GM19023 (cell line): ENCODE results near the gene ADAMTS9.

Experiments used
- ATAC-seq: cut with Tn5 transposase; IDR thresholded peaks from one replicate; pipeline ENCODE4 v1.9.1; 2021; ENCODE audit warnings: mild to moderate bottlenecking, moderate library complexity; ENCODE audit not compliant: unreplicated experiment

ADAMTS9 gene, protein sequence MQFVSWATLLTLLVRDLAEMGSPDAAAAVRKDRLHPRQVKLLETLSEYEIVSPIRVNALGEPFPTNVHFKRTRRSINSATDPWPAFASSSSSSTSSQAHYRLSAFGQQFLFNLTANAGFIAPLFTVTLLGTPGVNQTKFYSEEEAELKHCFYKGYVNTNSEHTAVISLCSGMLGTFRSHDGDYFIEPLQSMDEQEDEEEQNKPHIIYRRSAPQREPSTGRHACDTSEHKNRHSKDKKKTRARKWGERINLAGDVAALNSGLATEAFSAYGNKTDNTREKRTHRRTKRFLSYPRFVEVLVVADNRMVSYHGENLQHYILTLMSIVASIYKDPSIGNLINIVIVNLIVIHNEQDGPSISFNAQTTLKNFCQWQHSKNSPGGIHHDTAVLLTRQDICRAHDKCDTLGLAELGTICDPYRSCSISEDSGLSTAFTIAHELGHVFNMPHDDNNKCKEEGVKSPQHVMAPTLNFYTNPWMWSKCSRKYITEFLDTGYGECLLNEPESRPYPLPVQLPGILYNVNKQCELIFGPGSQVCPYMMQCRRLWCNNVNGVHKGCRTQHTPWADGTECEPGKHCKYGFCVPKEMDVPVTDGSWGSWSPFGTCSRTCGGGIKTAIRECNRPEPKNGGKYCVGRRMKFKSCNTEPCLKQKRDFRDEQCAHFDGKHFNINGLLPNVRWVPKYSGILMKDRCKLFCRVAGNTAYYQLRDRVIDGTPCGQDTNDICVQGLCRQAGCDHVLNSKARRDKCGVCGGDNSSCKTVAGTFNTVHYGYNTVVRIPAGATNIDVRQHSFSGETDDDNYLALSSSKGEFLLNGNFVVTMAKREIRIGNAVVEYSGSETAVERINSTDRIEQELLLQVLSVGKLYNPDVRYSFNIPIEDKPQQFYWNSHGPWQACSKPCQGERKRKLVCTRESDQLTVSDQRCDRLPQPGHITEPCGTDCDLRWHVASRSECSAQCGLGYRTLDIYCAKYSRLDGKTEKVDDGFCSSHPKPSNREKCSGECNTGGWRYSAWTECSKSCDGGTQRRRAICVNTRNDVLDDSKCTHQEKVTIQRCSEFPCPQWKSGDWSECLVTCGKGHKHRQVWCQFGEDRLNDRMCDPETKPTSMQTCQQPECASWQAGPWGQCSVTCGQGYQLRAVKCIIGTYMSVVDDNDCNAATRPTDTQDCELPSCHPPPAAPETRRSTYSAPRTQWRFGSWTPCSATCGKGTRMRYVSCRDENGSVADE (N-terminal part only)

DNA sequence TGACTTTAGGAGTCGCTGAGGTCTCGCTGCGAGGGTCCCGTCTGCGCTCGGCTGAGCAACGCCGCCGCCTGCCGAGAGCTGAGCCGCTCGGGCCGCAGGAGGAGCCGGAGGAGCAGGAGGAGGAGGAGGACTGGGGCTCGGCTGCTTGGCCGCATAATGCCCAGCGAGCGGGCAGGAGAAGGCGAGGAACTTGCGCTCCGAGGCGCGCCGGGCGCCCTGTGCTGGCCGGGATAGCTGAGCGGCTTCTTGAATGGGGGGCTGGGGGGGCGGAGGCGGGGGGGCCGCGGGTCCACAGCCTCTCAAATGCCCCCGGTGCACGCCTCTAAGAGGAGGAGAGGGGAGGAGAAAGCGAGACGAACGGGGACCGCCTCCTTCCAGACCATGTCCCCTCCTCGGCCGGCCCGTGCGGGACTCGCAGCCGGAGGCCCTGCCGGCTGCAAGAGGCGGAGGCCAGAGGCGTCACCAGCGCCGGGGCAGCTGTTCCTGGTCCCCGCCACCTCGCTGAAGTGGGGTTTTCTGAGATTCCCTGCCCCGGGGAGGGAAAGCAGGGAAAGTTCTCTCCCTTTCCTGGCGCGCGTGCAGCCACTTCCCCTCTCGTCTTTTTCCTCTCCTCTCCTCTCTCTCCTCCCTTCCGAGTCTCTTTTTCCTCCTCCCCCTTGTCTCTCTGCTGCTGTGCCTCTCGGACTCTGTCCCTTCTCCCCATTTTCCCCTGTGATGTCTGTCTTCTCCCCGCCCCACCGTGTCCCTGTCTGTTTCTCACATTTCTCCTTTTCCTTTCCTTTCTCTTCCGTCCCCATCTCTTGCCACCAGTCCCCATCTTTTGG lies at the start of gene ADAMTS9:
TSS of gene ADAMTS9 (minus strand) at position 220 of the 824 bp plus-strand sequence. CDS start 343 bp downstream, outside the sequence.
- ATAC-seq, result no peak

DNA sequence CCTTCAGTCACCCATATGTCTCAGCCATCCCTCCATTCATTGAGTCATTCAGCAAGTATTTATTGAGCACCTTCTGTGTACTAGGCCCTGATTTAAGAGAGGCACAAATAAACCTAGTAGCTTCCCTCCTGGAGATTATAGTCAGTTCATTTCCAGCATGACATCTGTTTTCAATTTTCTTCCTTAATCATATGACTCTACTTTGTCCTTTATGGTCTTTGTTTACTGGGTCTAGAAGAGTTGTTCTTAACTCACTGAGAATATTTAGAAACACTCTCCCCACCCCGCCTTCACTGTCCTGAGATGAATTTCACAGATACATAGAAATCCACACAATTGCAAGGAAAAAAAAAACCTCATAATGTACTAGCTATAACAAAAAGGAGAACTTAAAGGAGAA lies 44.8 kb upstream of the ADAMTS9 start:
- no peak for ATAC-seq

DNA sequence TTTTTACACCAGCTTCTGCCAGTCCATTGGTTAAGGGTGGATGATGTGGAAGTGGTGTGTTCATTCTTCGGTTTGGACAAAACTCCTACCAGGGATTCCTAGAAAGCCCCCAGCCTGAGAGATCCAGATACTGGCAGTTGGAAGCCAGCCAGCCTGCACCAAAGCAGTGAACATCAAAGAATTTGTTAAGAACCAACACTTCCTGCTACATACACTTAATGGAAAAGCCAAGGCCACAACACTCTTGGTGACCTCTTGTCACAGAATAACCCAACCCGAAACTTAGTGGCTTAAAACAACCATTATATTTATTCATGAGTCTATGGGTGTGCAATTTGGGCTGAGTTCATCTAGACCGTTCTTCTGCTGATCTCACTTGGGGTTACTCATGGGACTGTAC lies 42.9 kb upstream of the ADAMTS9 start:
- no peak for ATAC-seq

DNA sequence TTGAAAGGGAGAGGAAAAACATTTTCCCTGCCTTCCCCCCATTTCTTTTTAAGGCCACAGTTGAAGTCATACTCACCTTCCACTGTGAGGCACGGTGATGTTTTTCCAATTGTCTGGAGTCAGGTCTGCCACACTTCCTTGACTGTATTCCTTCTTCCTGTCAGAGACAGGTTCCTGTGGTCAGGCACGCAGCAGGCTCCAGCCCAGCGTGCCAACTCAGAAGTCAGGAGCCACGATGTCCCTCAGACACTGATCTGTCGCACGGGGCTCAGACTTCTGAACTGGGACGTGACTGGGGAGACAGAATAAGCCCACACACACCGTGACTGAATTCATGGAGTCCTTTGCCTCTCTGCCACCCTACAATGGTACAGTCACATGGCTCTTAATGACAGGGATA lies 41.2 kb upstream of the ADAMTS9 start:
- ATAC-seq, result no peak

DNA sequence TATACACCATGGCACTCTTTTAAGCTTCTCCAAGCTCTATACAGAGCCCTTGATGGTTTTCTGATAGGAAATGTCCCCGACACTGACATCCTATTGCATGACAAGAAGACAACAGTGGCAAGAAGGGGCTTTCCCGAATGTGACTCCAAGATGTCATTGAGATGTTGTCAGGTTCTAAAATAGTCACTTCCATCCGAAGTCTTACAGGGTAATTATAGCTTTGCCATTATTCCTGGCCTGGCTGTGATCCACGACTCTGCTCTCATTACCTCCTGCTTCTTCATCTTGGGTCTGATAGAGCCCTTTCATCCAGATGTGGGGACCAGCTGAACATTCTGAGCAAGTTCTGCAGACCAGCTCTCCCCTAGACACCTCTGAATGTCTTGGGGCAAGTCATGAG lies 40.6 kb upstream of the ADAMTS9 start:
- no peak for ATAC-seq

DNA sequence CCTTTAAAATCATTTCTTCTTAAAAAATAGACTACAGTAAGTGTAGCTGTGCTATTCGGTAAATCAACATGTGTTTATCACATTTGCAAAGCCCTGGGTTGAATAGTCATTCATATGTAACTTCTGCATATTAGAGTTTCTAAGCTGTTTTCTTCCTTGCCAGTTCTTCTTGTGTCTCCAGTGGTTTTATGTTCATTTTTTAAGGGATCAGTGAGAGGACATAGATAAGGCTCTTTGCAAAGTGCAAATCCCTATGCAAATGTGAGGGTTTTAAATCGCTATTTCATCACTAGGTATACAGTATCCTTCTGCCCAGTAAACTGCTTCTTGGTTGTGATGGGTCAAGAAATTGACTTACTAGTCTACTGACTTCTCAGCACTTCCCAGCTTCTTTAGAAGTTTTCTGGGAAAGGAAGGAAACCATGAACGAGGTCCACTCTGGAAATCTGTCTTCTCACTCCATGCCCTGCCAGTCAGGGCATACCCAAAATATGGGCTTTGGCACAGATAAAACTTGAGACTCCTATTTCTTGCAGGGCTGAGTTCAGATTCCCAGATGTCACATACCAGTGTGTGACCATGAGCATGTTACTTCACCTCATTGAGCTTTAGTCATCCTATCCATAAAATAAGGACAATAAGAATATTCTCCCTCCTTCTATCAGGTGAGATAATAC lies 38.8 kb upstream of the ADAMTS9 start:
- no peak for ATAC-seq

DNA sequence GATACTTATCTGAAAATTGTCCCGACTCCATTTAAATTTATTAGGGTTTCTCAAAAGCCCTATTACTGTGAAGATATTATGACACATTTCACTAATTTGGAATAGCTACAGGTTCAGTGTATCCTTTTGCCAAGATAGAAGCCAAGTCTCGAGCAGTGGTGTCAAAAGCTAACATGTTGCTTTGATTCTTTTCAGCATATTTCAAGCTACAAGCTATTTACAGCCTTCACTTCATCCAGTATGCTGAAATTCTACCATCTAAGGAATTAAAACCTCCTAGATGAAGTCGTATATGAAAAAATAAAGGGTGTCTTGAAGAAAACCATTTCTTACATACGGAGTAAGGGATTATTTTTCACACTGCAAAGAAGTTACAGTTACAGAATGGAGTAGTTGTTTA lies 31.2 kb upstream of the ADAMTS9 start:
- no peak for ATAC-seq

DNA sequence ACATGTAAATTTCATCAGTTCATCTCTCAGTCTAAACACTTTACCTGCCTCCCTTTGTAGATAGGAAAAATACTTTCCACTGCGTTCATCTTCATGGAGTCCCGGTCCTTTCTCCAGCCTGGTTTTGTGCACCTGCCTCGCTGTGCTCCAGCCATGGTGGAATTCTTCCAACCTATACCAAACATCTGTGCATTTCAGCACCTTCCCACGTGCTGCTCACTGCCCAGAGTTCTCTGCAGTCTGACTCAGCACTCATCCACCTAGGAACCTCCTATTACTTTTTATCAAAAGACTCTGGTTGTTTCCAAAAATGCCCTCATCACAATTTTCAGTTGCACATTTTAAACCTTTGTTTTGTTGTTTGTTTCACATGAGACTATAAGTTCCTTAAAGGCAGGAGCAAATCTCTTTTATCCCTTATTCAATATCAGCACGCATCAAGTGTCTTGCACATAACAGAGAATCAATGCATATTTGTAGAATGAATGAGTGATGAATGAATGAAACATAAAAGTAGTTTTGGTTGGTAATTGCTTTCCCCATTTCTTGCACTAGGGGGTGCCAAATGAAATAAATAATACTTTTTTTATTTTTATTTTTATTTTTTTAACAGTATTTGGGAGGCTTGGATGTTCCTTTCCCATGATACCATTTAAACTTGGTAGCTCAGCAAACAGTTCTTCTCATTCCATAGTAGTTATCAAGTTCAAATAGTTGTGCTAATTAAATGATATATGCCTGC lies 30.2 kb upstream of the ADAMTS9 start:
- no peak for ATAC-seq

DNA sequence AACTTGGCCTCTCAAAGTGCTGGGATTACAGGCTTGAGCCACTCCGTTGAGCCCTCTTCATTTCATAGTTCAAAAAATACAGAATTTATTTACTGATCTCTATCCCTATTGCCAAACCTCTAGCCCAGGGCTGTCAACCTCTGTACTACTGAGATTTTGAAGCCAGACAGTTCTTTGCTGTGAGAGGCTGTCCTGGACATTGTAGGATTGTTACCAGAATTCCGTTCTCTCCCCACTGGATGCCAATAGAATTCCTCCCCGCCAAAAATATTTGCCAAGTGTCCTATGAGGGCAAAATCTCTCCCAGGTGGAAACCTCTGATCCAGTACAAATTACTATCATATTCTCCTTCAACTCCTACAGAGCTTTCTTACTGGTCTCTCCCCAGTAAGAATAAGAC lies 29.6 kb upstream of the ADAMTS9 start:
- no peak for ATAC-seq

DNA sequence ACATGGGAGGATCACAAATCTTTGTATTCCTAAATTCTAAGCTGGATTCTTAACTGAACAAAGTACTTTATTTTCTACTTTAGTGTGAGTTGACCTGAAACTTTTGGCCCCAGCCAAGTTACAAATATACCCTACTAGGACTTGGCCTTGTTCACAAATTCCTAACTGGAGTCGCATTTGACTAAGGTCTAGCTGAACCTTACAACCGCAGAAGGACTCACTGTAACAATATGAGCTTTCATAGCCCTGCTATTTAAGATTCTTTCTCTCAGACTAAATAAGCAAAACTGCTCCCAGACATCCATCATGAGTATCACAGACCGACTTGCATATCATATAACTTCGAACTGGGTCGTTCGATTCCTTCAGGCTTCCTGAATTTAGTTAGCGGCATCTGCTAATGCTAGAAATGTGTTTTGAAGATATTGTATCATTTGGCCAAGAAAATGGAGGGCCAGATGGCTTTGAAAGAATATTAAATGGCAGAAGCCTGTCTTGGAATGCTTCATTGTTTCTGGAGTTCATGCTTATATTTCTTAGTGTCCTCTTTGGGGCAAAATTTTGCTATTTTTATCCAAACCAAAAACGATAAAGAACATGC lies 28.4 kb upstream of the ADAMTS9 start:
- ATAC-seq, result no peak

DNA sequence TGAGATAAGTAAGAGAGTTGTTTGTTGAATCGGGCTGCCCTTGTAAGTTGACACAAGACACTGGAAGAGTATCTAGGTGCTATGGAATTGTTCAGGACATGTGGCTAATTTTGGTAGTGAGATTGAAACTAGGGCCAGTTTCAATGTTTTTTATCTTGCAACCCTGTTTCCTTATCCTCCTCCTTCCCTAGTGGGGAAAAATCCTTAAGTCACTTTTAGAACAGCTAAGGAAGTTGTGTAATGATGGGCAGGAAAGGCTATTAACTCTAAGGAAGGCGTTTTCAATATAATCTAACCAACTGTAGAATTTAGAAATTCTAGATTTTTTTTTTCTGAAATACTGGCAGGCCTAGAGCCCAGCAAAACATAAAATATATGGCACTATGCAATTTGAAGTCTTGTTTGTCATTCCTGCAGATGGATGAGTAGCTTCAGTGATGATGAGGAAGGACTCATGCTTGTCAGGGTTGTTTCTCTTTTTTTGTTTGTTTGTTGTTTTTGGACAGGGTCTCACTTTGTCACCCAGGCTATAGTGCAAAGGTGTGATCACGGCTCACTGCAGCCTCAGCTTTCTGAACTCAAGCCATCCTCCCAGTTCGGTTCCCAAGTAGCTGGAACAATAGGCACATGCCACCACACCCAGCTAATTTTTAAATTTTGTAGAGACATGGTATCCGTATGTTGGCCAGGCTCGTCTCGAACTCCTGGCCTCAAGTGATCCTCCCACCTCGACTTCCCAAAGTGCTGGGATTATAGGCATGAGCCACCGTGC lies 27.6 kb upstream of the ADAMTS9 start:
- ATAC-seq, result no peak

DNA sequence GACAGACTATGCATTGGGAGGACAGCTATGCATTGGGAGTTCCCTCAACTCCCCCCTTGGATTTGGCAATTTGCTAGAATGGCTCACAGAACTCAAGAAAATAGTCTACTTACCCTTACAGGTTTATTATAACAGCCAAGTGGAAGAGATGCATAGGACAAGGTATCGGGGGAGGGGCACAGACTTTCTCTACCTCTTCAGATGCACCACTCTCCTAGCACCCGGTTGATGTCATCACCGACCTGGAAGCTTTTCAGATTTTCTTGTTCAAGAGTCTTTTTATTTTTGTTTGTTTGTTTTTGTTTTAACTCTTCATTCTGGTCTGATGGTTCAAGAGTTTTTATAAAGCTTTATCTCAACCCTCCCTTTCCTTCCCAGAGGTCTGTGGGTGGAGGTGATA lies 20.7 kb upstream of the ADAMTS9 start:
- ATAC-seq, result no peak

DNA sequence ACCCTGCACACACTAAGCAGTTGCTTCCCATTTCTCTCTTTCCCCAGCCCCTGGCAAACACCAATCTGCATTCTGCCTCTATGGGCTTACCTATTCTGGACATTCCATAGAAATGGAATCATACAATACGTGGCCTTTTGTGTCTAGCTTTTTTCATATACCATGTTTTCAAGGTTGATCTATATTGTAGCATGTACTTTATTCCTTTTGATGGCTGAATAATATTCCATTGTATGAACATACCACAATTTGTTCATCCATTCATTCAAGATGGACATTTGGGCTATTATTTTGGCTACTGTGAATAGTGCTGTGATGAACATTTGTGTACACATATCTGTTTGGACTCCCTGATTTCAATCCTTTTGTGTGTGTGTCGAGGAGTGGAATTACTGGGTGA lies 18.1 kb upstream of the ADAMTS9 start:
- no peak for ATAC-seq

DNA sequence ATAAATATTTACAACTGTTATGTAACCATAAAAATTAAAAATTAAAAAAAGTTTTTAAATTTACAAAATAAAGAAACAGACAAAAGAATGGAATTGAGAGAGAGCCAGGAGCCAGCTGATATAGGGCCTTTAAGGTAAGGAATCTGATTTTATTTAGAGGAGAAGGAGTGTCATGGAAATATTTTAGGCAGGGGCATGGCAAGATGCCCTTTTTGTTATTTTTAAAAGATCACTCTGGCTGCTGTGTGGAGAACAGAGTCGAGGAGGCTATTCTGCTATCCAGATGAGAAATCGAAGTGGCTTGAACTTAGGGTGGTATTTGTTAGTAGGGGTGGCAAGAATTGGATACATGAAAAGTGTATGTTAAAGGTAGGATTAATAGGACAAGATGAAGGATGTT lies 9.1 kb upstream of the ADAMTS9 start:
- ATAC-seq, result no peak

DNA sequence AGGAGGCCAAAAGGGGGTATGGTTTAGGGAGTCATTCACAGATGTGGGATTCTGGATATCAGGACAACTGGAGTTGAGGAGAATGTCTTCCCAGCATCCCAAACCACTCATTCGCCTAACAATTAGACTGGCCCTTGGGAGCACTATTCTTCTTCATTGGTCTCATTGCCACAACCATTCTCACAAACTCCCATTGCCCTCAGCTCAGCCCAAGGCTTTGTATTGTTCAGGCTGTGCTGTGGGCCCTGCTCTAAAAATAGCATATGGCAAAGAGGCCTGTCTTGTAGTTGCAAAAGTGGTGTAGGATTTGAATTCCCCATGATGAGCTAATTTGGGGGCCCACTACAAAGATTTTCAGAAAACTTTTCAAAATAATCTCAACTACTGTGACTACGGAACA lies 6.3 kb upstream of the ADAMTS9 start:
- no peak for ATAC-seq

DNA sequence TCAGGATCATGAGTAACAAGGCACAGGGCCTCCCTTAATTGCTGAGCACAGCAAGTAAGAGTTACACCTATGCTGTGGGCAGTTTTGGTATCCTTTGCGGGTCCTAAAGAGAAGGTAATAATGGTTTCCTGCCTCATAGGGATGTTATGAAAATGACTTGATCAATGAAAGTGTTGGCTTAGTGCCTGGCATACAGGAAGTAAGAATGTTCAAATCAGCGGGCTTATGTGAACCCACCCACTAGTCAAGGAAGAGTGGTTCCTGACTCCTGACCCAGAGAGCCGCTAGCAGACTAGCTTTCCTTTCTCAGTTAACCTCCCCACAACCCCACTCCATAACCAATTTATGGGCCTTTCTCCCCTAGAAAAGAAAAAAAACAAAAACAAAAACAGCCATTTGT lies 5.2 kb upstream of the ADAMTS9 start:
- ATAC-seq, result no peak

DNA sequence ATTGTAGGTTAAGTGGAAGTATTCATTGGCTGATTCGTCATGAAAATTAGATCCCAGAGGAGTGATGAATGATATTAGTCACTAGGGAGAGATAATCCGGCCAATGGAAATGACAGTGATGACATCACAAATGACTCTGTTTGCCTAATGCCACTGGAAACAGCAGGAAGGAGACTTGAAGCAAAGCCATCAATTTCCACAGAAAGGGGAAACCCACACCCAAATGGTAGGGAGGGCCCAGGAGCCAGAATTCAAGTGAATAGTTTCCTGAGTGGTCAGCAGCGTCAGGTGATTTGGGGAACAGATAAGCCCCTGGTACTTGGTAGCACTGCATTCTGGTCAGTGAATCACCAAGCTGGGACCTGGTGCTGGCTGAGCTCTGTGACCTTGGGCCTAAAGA lies 3.3 kb upstream of the ADAMTS9 start:
- no peak for ATAC-seq
